ACHN (cell line): ENCODE measurements around the gene CCDC8.

Source experiments
- DNase-seq: peaks from one replicate; pipeline ENCODE4 v3.0.0-alpha.2; 2015
- in situ Hi-C: cut with HindIII; loops from 2 replicates; pipeline ENCODE4 v1.10.0; 2017; ENCODE audit warnings: low sequenced_read_pairs, low pct_ligation_motif_present, low pct_unique_long_range_greater_than_20kb

CCDC8 gene

DNA sequence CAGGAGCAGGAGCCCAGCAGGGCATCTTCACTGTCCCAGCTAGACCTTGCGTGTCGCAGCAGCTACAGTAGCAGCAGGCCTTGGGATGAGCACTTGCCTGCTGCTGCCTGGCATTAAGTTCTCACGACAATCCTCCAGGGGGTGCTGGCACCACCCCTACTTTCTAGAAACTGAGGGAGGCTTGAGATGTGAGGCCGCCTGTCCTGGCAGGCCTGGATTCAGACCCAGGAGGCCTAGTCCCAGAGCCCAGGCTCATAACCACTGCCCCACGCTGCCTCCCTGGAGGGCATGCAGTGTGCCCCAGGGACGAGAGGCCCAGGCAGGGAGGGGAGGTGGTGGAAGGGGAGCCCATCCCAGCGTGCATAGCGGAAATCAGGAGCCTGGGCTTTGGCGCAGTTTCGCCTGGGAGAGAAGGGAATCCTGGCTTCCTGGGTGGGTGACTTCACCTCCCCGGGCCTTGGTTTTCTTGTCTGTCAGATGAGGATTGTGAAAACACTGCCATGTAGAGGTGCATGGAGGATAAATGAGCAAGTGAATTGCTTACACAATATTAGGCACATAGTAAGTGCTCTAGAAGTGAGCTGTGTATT, 40.4 kb downstream of the CCDC8 start:
- peak; percentile 66 for DNase-seq
- in situ Hi-C loops, result no loop called here

DNA sequence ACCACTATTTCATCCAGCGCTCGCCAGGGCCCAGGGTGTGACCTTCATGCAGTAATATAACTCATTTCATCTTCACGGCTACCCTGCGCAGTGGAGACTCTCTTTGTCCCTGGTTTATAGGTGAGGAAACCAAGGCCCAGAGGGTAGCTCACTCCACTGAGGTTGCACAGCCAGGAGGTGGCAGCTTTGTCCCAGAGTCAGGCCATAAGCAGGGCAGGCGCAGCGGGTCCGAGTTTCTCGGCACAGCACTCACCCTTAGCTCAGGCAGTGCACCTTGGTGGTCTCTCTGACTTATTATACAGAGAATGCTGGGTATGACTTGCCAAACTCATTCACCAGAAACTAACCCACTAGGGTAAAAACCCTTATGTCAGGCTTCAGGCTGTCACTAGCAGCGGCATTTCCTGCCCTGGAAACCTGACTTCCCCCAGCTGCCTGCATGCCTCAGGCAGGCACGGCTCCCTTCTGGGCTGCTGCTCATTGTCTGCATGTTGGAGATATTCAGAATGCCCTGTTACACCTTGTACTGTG, 41.9 kb downstream of the CCDC8 start:
- in situ Hi-C loops, result no loop called here

DNA sequence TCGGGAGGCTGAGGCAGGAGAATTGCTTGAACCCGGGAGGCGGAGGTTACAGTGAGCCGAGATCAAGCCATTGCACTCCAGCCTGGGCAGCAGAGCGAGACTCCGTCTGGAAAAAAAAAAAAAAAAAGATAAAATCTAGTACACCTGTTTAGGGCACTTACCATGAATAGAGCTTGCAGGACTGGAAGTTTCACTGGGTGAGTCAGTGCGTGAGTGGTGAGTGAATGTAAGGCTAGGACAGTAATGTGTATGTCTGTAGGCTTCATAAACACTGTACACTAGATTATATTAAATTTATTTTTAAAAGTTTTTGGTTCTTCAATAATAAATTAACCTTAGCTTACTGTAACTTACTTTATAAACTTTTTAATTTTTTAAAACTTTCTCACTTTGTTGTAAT, 43.5 kb downstream of the CCDC8 start:
- DNase-seq, result no peak
- in situ Hi-C loops, result no loop called here

More for the DNA sequence above, 41.9 kb downstream of the CCDC8 start:
- no peak for DNase-seq

DNA sequence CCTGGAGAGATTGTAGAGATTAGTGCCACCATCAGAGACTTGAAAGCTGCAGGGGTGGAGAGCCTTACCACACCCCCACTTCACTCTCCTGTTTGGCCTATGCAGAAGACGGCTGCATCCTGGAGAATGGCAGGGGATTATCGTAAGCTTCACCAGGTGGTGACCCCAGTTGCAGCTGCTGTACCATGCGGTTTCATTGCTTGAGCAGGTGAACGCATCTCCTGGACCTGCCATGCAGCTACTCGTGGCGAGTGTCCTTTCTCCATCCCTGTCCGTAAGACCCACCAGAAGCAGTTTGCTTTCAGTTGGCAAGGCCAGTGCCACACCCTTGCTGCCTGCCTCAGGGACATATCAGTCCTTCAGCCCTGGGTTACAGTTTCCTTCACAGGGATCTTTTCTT, 45.2 kb downstream of the CCDC8 start:
- in situ Hi-C loops, result no loop called here
- DNase-seq, result no peak

DNA sequence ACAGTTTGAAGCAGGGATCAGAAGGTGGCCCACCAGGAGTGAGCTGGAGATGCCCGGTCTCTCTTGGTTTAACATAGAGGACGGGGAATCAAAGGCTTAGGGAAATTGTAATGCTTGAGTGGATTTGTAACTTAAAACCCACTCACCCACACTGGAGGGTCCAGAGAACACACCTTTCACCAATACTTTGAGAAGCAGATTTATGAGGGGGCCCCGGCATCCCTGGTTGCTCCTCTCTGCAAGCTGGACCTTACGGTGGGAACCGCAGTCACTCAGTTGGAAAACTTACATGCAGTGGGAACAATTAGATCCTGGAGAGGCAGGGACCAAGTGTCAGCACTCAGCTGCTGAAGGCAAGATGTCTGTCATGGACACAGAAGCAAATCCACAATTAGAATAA, 45.9 kb downstream of the CCDC8 start:
- DNase-seq, result no peak
- in situ Hi-C loops, result no loop called here

DNA sequence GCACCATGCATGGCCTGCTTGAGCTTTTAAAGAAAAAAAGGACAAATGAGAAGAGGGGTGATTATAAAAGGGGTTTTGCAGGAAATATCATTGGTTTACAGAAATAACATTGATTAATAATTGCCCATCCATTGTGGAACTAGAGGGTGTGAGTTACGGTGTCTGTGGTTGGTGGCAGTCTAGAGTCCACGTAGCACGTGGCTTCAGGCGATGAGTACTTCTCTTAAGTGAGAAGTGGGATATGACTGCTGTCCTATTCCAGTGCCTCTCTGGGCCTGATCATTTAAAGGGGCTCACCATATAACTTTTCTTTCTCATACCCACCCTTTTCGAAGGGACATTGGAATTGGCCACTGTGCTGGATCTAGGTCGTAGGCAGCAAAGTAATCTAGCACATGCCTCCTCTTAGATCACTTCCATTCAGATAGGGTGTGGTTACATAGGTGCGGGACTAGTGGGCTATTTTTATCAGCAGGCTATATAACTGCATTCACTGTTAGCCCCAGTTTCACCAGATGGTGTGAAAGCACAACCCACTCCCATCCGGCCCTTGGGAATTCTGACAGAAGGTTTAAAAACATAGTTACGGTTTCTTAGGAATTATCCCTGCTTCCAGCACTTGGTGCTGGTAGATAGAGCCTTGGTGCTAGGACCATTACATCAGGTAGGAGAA, 46.6 kb downstream of the CCDC8 start:
- in situ Hi-C loops, result no loop called here
- DNase-seq, result no peak

DNA sequence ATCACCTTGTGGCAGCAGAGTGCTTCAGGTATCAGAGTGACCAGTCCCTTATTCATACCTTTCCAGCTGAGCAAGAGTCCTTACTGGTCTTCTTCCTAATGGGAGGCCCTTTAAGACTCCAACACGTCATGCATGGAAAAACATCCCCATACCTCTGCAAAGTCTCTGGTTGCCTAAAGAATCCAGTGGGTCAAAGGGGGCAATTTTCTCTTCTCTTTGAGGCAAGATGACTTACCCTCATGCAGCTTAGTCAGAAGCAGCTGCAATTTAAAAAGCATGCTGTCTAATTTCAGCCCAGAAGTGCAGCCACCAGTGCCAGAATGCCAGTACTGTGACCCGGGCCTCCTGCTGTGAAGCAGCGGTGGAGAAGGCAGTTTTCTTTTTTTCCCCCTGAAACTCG, 47.8 kb downstream of the CCDC8 start:
- in situ Hi-C loops, result no loop called here
- no peak for DNase-seq

DNA sequence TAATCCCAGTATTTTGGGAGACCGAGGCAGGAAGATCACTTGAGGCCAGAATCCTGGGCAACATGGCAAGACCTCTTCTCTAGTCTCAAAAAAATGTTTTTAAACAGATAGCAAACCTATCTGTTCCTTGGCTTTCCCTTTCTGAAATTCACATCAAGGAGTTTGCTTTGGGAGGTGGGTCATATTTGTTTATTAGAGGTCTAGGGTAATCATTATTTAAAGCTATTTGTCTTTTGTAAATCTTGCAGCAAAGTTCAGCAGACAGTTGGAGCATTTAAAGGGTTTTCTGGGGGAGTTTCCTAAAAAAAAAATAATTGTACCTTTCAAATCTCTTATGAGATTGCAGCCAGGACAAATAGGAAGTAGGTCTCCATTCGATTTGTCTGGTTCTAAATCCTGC, 49.0 kb downstream of the CCDC8 start:
- in situ Hi-C loops, result no loop called here
- no peak for DNase-seq

DNA sequence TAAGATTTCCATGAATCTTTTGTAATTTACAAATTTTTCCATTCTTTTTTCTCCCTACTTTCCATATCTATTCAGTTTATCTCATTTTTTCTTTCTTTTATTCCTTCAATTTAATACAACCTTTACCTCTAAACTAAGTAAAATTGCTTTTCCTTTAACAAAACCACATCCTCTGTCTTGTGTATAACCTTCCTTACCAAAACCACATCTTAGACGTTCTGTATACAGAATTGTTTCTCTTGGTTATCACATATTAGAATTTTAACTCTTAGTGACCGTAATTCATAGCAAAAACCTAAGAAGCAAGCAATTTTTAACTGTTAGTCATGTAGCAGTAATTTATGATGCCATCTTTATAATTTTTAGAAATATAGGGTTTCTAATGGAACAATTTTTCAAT, 51.4 kb downstream of the CCDC8 start:
- in situ Hi-C loops, result no loop called here
- no peak for DNase-seq
